MM.1S (cell line): ENCODE data around the gene USP9Y.

Experiments
- EZH2 ChIP-seq: fragments of 300-600 bp; sonication (generic); optimal IDR thresholded peaks from 2 replicates; pipeline ENCODE3; 2017; ENCODE audit warnings: low read depth, mild to moderate bottlenecking, antibody characterized with exemption, low read length, mixed read lengths
- EZH2phosphoT487 ChIP-seq: fragments of 300-600 bp; sonication (generic); IDR thresholded peaks from 2 replicates; pipeline ENCODE4 v1.6.1; 2018; ENCODE audit warnings: antibody characterized with exemption, low read length
- TF ChIP-seq, protein P1 (sequence below): fragments of 300-600 bp; sonication (generic); IDR thresholded peaks from 2 replicates; pipeline ENCODE4 v1.5.1; 2016; ENCODE audit warnings: antibody characterized with exemption, low read length, mixed read lengths

DNA sequence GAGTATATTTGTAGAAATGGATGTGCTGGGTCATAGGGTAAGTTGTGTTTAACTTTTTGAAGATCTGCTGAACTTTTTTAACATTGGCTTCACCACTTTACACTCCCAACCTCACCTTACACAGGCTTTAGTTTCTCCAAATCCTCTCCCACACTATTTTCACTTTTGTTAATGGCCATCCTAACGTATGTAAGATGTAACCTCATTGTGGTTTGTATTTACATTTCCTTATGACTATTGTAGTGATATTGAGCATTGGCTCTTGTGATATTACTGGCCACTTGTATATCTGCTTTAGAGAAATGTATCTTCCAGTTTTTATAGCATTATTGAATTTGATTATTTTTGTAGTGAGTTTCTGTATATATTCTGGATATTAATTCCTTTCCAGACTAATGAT, 93.0 kb downstream of the USP9Y start:
- TF ChIP-seq, protein P1, sequence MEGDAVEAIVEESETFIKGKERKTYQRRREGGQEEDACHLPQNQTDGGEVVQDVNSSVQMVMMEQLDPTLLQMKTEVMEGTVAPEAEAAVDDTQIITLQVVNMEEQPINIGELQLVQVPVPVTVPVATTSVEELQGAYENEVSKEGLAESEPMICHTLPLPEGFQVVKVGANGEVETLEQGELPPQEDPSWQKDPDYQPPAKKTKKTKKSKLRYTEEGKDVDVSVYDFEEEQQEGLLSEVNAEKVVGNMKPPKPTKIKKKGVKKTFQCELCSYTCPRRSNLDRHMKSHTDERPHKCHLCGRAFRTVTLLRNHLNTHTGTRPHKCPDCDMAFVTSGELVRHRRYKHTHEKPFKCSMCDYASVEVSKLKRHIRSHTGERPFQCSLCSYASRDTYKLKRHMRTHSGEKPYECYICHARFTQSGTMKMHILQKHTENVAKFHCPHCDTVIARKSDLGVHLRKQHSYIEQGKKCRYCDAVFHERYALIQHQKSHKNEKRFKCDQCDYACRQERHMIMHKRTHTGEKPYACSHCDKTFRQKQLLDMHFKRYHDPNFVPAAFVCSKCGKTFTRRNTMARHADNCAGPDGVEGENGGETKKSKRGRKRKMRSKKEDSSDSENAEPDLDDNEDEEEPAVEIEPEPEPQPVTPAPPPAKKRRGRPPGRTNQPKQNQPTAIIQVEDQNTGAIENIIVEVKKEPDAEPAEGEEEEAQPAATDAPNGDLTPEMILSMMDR: no peak
- TF ChIP-seq EZH2: no peak
- no peak for TF ChIP-seq EZH2phosphoT487
